Lower lobe of right lung (tissue), 2 donors: ENCODE data around the gene RLBP1. TPM values are rescaled to one million over a fixed set of nuclear protein-coding genes. Genes with fewer than 3 reads are reported as not detected.
A peak's percentile ranks its signal among the peaks of the same experiment; 100 is the strongest.

Experiments
- ATAC-seq, 2 donors: fragments of 200-7000 bp; cut with Tn5 transposase; one replicate each; pipeline ENCODE4 v1.9.1; 2020 to 2022; ENCODE audit warnings: mild to moderate bottlenecking in 2 of 2, moderate library complexity in 2 of 2
- DNase-seq: peaks from one replicate; pipeline ENCODE4 v3.0.0-alpha.2; 2020
- H3K27ac ChIP-seq: fragments of 200-600 bp; one replicate; pipeline ENCODE4 v1.8.0; 2022
- H3K27me3 ChIP-seq: fragments of 200-600 bp; one replicate; pipeline ENCODE4 v1.8.0; 2022; ENCODE audit warnings: low read depth
- H3K36me3 ChIP-seq: fragments of 200-600 bp; one replicate; pipeline ENCODE4 v1.8.0; 2022; ENCODE audit warnings: mild to moderate bottlenecking
- H3K4me1 ChIP-seq: fragments of 200-600 bp; one replicate; pipeline ENCODE4 v1.8.0; 2022
- H3K4me3 ChIP-seq: fragments of 200-600 bp; one replicate; pipeline ENCODE4 v1.8.0; 2022; ENCODE audit warnings: mild to moderate bottlenecking
- H3K9me3 ChIP-seq: fragments of 200-600 bp; one replicate; pipeline ENCODE4 v1.8.0; 2022
- CTCF ChIP-seq: fragments of 200-600 bp; IDR thresholded peaks from one replicate; pipeline ENCODE4 v1.8.0; 2022; ENCODE audit warnings: antibody characterized with exemption, mild to moderate bottlenecking
- intact Hi-C: fragments of 100-400 bp; cut with DNase I; formaldehyde crosslinking; loops from one replicate; pipeline ENCODE4 v1.11.0; 2022
- total RNA-seq: library from RNA; stranded (reverse); fragmentation: NEBNext Ultra II Directional; extraction: Animal tissue kit (Norgen Biotek cat#: 25700); gene quantifications from one replicate; pipeline ENCODE4 v1.2.1, GENCODE V29; 2021
- donor health status: DM: no; HTN: yes; CAD: no; lungs with severe emphysema.

Gene RLBP1
- total RNA-seq, 1 donor from 2014 or later, result not detected

GRCh38 chr15:89171136-89172072, 50.0 kb downstream of the RLBP1 start:
- intact Hi-C loops, result loop anchor here (10.0 kb wide), 1 partner anchor 117 kb away; no protein-coding TSS in a partner anchor
- H3K27me3 ChIP-seq, result no peaks in the 10 kb centered on the region
- peaks cover 50% of the 10 kb centered on the region for H3K36me3 ChIP-seq
- TF ChIP-seq CTCF, result peak; percentile 71
- H3K4me3 ChIP-seq, result no peak overlapping the region
- DNase-seq, result peak; percentile 54
- H3K27ac ChIP-seq, result no peak overlapping the region
- no peaks in the 10 kb centered on the region for H3K9me3 ChIP-seq
- peak; percentile 61 to 73 for ATAC-seq
- H3K4me1 ChIP-seq, result peaks cover 25% of the 10 kb centered on the region

- Histone ChIP-seq H3K4me1 (peaks cover 35% of the 10 kb centered on the region), H3K9me3 (no peaks in the 10 kb centered on the region), H3K27ac (no peak overlapping the region), H3K4me3 (no peak overlapping the region), H3K27me3 (no peaks in the 10 kb centered on the region), H3K36me3 (peaks cover 40% of the 10 kb centered on the region)
- TF ChIP-seq CTCF, result no peak
- ATAC-seq (no peak), DNase-seq (no peak)
- intact Hi-C loops, result loop anchor here (10.0 kb wide), 1 partner anchor 116 kb away; no protein-coding TSS in a partner anchor
These were observed 51.0 kb downstream of the RLBP1 start for GRCh38 chr15:89170364-89170763.

GRCh38 chr15:89168316-89168833, 53.0 kb downstream of the RLBP1 start:
- Histone ChIP-seq H3K27ac (peak overlapping the region; percentile 26), H3K9me3 (no peaks in the 10 kb centered on the region), H3K36me3 (peaks cover 32% of the 10 kb centered on the region), H3K4me1 (peaks cover 42% of the 10 kb centered on the region), H3K27me3 (no peaks in the 10 kb centered on the region), H3K4me3 (no peak overlapping the region)
- DNase-seq (no peak), ATAC-seq (no peak)
- no peak for TF ChIP-seq CTCF
- intact Hi-C loops, result no loop called here

GRCh38 chr15:89167267-89168176, 53.9 kb downstream of the RLBP1 start:
- Histone ChIP-seq H3K4me1 (peaks cover 42% of the 10 kb centered on the region), H3K27ac (peak overlapping the region; percentile 33), H3K27me3 (no peaks in the 10 kb centered on the region), H3K4me3 (no peak overlapping the region), H3K9me3 (no peaks in the 10 kb centered on the region), H3K36me3 (peaks cover 29% of the 10 kb centered on the region)
- peak; percentile 72 to 80 for ATAC-seq
- no peak for DNase-seq
- intact Hi-C loops, result no loop called here
- TF ChIP-seq CTCF, result no peak

- no peaks in the 10 kb centered on the region for H3K9me3 ChIP-seq
- H3K27ac ChIP-seq, result peak overlapping the region; percentile 33
- H3K4me1 ChIP-seq, result peaks cover 42% of the 10 kb centered on the region
- TF ChIP-seq CTCF, result no peak
- intact Hi-C loops, result no loop called here
- H3K4me3 ChIP-seq, result no peak overlapping the region
- no peak for DNase-seq
- no peaks in the 10 kb centered on the region for H3K27me3 ChIP-seq
- no peak for ATAC-seq
- peaks cover 36% of the 10 kb centered on the region for H3K36me3 ChIP-seq
These were observed 55.7 kb downstream of the RLBP1 start for GRCh38 chr15:89165677-89166076.
